Fibroblast of skin of left quadriceps (primary cell): ENCODE results near the gene PPM1G.

Experiments
- DNase-seq, 2 experiments: peaks; one replicate each; pipeline ENCODE4 v3.0.0-alpha.2; 2013; ENCODE audit warnings: low read depth in 2 of 2

PPM1G gene

GRCh38 chr2:27416151-27416550 is 6.8 kb upstream of the PPM1G start:
- no peak for DNase-seq

GRCh38 chr2:27412419-27413152 is 3.2 kb upstream of the PPM1G start:
- DNase-seq: no peak

- DNase-seq: no peak
These were observed 630 bp downstream of the PPM1G start for GRCh38 chr2:27408601-27409320.

GRCh38 chr2:27407798-27408491 is 1.4 kb downstream of the PPM1G start:
- DNase-seq: peak in 1 of 2 experiments; percentile 9

GRCh38 chr2:27400348-27401135 is 8.8 kb downstream of the PPM1G start:
- no peak for DNase-seq

GRCh38 chr2:27398962-27399361 is 10.4 kb downstream of the PPM1G start:
- no peak for DNase-seq

GRCh38 chr2:27393225-27393624 is 16.2 kb downstream of the PPM1G start:
- DNase-seq: no peak

- DNase-seq: no peak
These were observed 18.3 kb downstream of the PPM1G start for GRCh38 chr2:27390822-27391679.

- no peak for DNase-seq
These were observed 27.7 kb downstream of the PPM1G start for GRCh38 chr2:27381577-27382181.

- DNase-seq: peak; percentile 88 to 90
These were observed 28.5 kb downstream of the PPM1G start, which contains the start of gene ZNF513 for GRCh38 chr2:27380626-27381545. TSS of gene ZNF513 (minus strand) at chr2:27380734. CDS start at chr2:27380526, 208 bp downstream.

GRCh38 chr2:27379836-27380625 is 29.4 kb downstream of the PPM1G start:
- no peak for DNase-seq

GRCh38 chr2:27379383-27379835 is 30.0 kb downstream of the PPM1G start:
- no peak for DNase-seq

- no peak for DNase-seq
These were observed 30.5 kb downstream of the PPM1G start for GRCh38 chr2:27378809-27379290.

- no peak for DNase-seq
These were observed 31.1 kb downstream of the PPM1G start for GRCh38 chr2:27378096-27378808.

- DNase-seq: no peak
These were observed 31.7 kb downstream of the PPM1G start for GRCh38 chr2:27377618-27378095.

GRCh38 chr2:27376866-27377617 is 32.3 kb downstream of the PPM1G start:
- no peak for DNase-seq
